ENCODE data around the gene KRTAP10-2. TPM values are rescaled to one million over a fixed set of nuclear protein-coding genes. Genes with fewer than 3 reads are reported as not detected.

The KRTAP10-2 gene
- not detected for total RNA-seq

GRCh38 chr21:44551340-44551961, at the start of gene KRTAP10-2:
Gene KRTAP10-2, minus strand, starts transcription at chr21:44551505. Its CDS starts 47 bp downstream, at chr21:44551458.

GRCh38 chr21:44600118-44600978, 49.0 kb upstream of the KRTAP10-2 start, which contains the start of gene KRTAP10-7:
Gene KRTAP10-7, plus strand, starts transcription at chr21:44600597. Its CDS starts 25 bp downstream, at chr21:44600622.

GRCh38 chr21:44592446-44593311, 41.4 kb upstream of the KRTAP10-2 start, which contains the start of gene KRTAP10-6:
Gene KRTAP10-6, minus strand, starts transcription at chr21:44592505. Its CDS starts 21 bp downstream, at chr21:44592484.

GRCh38 chr21:44580231-44580821, 29.0 kb upstream of the KRTAP10-2 start, which contains the start of gene KRTAP10-5:
Gene KRTAP10-5, minus strand, starts transcription at chr21:44580604. Its CDS starts 26 bp downstream, at chr21:44580578.

GRCh38 chr21:44573630-44574456, 22.5 kb upstream of the KRTAP10-2 start, which contains the start of gene KRTAP10-4:
Gene KRTAP10-4, plus strand, starts transcription at chr21:44573729. Its CDS starts 30 bp downstream, at chr21:44573759.

GRCh38 chr21:44558695-44559094, 7.4 kb upstream of the KRTAP10-2 start, which contains the start of gene KRTAP10-3:
Gene KRTAP10-3, minus strand, starts transcription at chr21:44558795. Its CDS starts 80 bp downstream, at chr21:44558715.

GRCh38 chr21:44539991-44540666, 11.2 kb downstream of the KRTAP10-2 start, which contains the start of gene KRTAP10-1:
Gene KRTAP10-1, minus strand, starts transcription at chr21:44540195. Its CDS starts 45 bp downstream, at chr21:44540150.

Other genes with a start within 250 kb of the KRTAP10-2 start
- gene CFAP410, start 212.1 kb downstream of the KRTAP10-2 start, total RNA-seq: 25.2 TPM
- gene TRPM2, start 197.9 kb downstream of the KRTAP10-2 start, total RNA-seq: 3.2 TPM
- 4.0 TPM for gene LRRC3, start 96.0 kb downstream of the KRTAP10-2 start, total RNA-seq
- not detected for gene KRTAP10-1, start 11.3 kb downstream of the KRTAP10-2 start, total RNA-seq
- gene KRTAP10-3, start 7.3 kb upstream of the KRTAP10-2 start, total RNA-seq: not detected
- gene KRTAP10-4, start 22.2 kb upstream of the KRTAP10-2 start, total RNA-seq: not detected
- not detected for gene KRTAP10-5, start 29.1 kb upstream of the KRTAP10-2 start, total RNA-seq
- not detected for gene KRTAP10-6, start 41.0 kb upstream of the KRTAP10-2 start, total RNA-seq
- gene KRTAP10-7, start 49.1 kb upstream of the KRTAP10-2 start, total RNA-seq: not detected
- not detected for gene KRTAP10-8, start 60.6 kb upstream of the KRTAP10-2 start, total RNA-seq
- not detected for gene KRTAP10-9, start 75.6 kb upstream of the KRTAP10-2 start, total RNA-seq
- not detected for gene KRTAP10-10, start 85.9 kb upstream of the KRTAP10-2 start, total RNA-seq
- gene KRTAP10-11, start 94.9 kb upstream of the KRTAP10-2 start, total RNA-seq: not detected
- gene KRTAP12-4, start 103.2 kb upstream of the KRTAP10-2 start, total RNA-seq: not detected
- gene KRTAP12-3, start 106.4 kb upstream of the KRTAP10-2 start, total RNA-seq: not detected
- not detected for gene KRTAP12-2, start 115.4 kb upstream of the KRTAP10-2 start, total RNA-seq
- gene KRTAP12-1, start 130.7 kb upstream of the KRTAP10-2 start, total RNA-seq: not detected
- gene KRTAP10-12, start 145.7 kb upstream of the KRTAP10-2 start, total RNA-seq: not detected
- gene TSPEAR, start 160.1 kb upstream of the KRTAP10-2 start, total RNA-seq: 0.53 TPM